GM12874 (cell line): ENCODE measurements around the gene CALML3.

Experiments
- TF ChIP-seq, protein P1 (sequence below): IDR thresholded peaks from 2 replicates; pipeline ENCODE4 v1.5.1; 2011; ENCODE audit warnings: low read depth, mild to moderate bottlenecking, control low read depth, low read length, moderate library complexity; ENCODE audit not compliant: insufficient read depth

Gene CALML3

DNA sequence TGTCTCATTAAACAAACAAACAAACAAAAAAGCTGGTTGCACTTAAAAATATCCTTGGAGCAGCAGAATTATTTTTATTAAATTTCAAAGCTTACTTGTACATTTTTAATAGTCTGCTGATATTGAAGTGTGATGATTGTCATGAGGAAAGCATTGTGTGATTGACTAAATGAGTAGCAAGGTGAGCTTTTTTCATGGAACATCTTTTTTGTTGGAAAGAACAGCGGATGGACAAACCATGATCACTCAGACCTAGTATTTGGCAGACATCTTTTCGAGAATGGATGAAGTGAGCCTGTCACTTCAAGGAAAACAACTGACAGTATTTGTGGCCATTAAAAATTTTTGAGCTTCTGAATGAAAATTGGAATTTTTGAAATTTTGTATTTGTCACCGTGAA lies 5.7 kb upstream of the CALML3 start:
- TF ChIP-seq, protein P1, sequence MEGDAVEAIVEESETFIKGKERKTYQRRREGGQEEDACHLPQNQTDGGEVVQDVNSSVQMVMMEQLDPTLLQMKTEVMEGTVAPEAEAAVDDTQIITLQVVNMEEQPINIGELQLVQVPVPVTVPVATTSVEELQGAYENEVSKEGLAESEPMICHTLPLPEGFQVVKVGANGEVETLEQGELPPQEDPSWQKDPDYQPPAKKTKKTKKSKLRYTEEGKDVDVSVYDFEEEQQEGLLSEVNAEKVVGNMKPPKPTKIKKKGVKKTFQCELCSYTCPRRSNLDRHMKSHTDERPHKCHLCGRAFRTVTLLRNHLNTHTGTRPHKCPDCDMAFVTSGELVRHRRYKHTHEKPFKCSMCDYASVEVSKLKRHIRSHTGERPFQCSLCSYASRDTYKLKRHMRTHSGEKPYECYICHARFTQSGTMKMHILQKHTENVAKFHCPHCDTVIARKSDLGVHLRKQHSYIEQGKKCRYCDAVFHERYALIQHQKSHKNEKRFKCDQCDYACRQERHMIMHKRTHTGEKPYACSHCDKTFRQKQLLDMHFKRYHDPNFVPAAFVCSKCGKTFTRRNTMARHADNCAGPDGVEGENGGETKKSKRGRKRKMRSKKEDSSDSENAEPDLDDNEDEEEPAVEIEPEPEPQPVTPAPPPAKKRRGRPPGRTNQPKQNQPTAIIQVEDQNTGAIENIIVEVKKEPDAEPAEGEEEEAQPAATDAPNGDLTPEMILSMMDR: no peak

GRCh38 chr10:5522913-5523560 lies 1.7 kb upstream of the CALML3 start:
- TF ChIP-seq, protein P1: no peak

DNA sequence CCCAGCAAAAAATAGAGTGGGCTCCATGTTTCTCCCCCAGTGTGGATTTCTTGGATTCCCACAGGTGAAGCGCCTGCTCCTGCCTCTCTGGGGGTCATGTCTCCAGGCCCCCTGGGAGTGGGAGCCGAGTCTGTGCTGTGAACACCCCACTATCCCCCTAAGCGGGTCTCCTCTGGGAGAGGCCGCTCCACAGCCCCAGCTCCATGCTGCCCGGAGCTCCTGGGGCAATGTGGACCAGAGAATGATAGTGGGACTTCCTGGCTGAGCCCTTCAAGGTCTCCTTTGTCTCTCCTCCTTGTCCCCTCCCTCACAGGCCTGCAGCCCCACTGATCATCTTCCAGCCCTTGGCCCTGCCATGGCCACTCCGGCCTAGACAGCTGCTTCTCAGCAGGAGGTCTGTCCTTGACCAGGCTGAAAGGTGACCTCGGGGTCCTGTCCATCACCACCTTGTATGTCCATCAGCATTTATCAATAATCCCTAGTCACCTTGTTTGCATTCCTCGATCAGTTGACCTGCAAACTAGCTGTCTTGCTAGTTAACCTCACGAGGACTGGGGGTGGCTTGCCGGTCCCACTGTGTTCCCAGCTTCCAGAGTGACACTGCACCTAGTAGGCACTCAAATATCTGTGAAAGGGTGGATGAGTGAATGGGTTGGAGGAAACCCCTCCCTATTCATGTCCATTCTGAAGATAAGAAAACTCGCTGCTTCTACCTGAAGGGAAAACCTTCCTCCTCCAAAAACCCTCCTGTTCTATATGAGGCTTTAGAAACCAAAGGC lies 776 bp upstream of the CALML3 start:
- TF ChIP-seq, protein P1: no peak

GRCh38 chr10:5525561-5526341 lies 990 bp downstream of the CALML3 start:
- TF ChIP-seq, protein P1: no peak

- TF ChIP-seq, protein P1: no peak
Observed at GRCh38 chr10:5526691-5527331, 2.0 kb downstream of the CALML3 start.

DNA sequence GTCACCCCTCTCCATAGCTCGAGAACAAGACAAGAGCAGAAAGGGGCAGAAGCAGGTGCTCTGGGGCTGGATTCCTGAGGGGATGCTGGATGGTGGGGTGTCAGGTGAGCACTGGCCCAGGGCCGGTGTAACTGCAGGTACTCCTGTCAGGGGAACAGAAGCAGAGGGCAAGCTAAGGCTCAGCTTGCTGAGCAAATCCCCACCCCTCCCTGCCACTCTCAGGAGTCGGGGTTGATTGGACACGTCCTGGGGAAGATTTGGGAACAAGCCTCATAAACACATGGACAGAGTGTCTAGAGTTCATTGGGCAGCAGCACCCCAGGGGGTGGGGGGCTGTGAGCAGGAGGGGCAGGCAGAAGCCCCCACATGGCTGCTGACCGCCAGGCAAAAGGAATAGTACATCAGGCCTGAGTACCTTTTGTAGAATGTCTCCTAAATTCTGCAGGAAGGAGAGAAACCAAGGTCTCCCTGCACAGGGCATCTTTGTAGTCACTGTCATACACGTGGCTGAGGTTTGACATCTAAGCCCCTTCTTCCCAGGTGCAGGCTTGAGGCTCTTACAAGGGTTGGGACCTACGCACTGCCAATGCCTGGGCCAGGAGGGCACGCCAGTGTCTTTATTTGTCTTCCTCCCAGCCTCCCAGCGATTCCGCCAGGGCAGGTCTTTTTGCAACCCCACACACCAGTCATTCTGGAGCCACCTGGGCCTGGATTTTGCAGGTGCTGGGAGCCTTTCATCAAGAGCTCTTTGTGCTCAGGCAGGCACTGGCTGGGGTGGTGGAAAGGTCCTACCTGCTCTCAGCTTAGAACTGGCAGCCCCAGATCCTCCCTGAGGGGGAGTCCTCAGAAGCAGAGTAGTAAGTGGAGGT lies 2.8 kb downstream of the CALML3 start:
- TF ChIP-seq, protein P1: no peak
